ENCODE measurements around the gene DLL3.

- TF ChIP-seq POLR2AphosphoS5 (IDR thresholded peaks at IDR 0.05; ENCODE audit: borderline replicate concordance, low read depth, low read length) (peak; percentile 91), EZH2 (IDR thresholded peaks at IDR 0.05) (no peak)
Observed at GRCh38 chr19:39539518-39540332, 41.0 kb downstream of the DLL3 start, which contains the start of gene EID2.

Data from SK-N-MC (cell line).